HCT116 (cell line): ENCODE data around the gene SCAF8.

Experiments used
- EGR1 ChIP-seq: IDR thresholded peaks from 2 replicates; pipeline ENCODE4 v1.6.1; 2012; ENCODE audit warnings: low read depth
- EZH2phosphoT487 ChIP-seq: fragments of 200-600 bp; IDR thresholded peaks from 2 replicates; pipeline ENCODE4 v1.6.1; 2018; ENCODE audit warnings: antibody characterized with exemption, borderline replicate concordance

DNA sequence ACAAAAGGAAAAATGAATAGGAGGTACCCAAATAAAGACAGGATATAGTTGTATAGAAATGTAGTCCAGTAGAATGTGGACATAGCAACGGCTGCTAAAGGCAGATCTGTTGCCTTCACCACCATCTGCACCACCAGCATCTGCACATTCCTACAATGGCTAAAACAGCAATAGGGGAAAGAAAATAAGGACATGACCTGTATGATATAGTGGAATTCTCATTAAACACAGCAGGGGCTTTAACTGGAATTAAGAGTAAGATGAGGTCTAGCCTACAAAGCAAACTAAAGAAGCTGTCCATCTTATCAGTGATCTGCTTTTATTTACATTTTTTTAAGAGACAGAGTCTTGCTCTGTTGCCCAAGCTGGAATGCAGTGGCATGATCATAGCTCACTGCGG lies 26.8 kb upstream of the SCAF8 start:
- no peak for TF ChIP-seq EZH2phosphoT487
- TF ChIP-seq EGR1 = no peak
